ENCODE data around the gene TACR1.
"Not testable (repeated sequence)": the region's sequence is repeated elsewhere in the genome, so short reads cannot be mapped to it uniquely, and the experiment has no call there.

The TACR1 gene

DNA sequence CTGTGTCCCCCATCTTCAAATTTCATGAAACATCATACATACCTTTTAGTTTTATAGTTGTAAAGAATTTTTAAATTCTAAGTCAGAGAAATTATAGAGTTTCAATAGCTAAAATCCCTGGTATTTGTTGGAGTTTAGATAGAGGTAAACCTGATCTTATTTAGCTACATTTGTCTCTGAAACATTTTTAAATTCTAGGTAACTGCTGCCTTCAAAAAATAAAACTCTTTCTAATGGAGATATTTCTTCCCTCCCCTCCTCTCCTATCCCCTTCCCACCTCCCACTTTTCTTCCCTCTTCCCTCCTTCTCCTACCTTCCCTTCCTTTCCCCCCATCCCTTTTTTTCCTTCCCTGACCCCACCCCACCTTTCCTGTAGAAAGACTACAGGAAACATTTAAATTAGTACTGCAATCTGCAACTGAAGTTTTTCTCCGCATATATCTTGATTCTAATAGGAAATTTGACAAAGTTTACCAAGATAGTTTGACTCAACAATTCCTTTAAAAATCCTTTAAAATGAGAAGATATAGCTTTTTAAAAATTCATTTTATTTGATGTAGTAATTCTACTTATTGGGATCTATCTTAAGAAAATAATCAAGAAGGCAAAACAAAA lies 4.1 kb downstream of the TACR1 start:
- no peak for DNase-seq (ENCODE audit: extremely low read depth in 1 of 2, low read depth in 1 of 2)

DNA sequence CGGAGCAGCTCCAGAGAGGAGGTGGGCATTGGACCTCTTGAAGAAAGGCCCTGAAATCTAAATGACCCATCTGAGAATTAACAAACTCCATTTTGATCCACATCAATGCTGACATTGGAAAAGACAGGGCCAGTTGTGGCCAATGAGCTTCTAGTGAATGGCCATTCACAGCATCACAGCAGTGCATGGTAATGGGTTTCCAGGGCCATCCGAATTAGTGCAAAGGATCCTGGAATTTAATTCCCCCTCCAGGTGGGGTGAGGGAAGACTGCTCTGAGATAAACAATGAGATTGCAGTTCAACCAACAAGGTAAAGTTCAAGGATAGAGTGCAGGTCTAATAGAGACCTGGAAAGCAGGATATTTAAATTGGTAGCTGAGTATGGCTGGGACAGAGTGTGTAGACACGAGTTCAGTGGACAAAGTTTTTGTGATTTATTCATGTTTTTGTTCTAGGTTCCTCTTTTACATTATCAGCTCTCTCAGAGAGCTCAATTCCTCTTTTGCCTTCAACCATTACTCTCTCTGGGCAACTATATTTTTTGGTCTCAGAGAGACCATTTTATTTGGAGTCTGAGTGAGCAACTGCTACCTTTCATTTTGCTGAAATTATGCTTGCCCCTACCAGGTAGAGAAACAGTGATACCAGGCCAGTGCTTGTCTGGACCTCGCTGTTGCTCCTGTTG lies 5.0 kb downstream of the TACR1 start:
- no peak for DNase-seq (ENCODE audit: extremely low read depth in 1 of 2, low read depth in 1 of 2)

DNA sequence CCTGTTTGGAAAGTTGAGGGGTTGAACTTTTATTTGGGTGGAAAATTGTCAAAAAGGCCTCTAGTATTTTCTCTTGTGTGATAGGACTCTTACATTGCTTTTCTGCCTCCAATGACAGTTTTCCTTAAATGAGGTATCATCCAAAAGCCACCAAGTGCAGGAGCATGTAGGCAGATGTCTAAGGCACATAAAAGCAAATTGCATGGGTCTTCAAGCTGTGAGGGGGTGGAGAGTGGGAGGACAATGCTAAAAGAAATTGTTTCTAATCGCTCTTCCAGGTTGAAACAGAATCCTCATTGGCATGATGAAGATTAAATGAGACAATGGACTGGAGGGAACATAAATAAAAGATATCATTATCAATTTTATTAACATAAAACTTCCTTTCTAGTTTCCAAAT lies 6.8 kb downstream of the TACR1 start:
- DNase-seq (ENCODE audit: extremely low read depth in 1 of 2, low read depth in 1 of 2): no peak

DNA sequence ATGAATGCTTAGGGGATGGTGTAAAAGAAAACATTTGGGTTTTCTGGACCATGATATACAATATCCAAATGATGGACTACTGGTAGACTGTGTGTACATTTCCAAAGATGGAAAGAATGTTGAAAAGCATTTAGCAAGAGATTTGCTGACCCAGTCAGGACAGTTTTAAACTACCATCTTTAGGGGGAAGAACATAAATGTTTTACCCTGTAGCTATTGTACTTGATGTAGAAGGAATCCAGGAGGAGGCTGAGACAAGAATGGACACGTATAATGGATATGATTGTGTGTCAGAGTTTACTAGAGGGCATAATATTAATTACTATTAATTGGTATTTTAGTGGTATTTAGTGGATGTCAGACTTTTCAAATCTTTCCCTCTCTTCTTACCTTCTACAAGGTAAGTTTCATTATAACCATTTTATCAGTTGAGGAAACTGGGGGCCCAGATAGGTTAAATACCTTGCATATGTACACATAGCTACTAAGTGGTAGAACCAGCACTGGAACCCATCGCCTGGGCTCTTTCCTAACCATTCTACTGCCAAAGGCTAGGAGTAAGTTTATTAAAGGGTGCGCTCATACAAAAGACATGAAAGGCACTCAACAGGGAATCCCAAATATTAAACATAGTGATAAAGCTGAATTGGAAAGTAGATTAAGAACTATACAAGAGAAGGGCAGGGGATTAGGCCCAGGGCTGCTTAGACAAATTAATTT lies 8.9 kb downstream of the TACR1 start:
- no peak for DNase-seq (ENCODE audit: extremely low read depth in 1 of 2, low read depth in 1 of 2)

DNA sequence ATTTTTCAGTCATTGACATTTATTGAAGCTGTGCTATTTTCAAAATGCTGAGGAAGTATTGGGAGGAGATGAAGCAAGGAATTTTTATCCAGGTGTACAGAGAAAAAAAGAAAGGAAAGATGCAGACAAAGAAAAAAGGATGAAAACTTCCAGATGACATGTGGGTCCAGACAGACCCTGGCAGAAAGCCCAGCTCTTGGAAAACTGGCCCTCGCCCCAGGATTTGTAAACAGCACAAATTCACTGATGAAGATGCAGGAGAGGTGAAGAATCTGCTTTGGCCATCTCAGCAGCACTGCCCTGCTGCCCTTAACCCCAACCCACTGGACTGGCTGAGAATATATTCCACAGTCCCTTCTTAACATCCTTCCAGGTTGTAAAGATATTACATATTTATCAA lies 12.5 kb downstream of the TACR1 start:
- DNase-seq (ENCODE audit: extremely low read depth in 1 of 2, low read depth in 1 of 2): no peak

DNA sequence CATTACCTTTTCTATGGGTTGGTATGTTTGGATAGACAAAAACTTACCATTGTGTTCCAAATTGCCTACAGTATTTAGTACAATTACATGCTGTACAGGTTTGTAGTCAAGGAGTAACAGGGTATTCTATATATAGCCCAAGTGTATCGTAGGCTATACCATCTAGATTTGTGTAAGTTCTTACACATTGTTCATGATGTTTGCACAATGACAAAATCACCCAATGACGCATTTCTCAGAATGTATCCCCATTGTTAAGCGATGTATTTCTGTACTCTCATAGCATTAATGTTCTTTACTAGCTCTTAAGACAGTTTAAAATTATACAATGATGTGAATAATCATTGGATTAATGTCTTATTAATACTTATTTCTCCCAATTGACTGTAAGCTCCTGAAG lies 16.7 kb downstream of the TACR1 start:
- no peak for DNase-seq (ENCODE audit: extremely low read depth in 1 of 2, low read depth in 1 of 2)

DNA sequence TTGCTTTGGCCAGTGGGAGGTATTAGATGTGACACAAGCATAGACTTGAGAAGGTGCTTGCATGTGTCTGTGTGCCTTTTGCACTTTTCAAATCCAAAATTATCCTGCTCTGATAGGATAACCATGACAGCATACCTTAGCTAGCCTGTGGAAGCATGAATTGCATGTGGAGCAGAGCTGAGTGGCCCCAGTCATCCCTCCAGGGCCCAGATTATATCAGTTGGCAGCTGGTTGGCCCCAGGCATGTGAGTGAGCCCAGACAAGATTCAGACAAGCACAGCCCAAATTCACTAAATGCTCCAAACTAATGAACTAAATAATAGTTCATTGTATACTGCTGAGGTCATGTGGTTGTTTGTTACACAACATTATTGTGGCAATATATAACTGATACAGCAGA lies 18.8 kb downstream of the TACR1 start:
- no peak for DNase-seq (ENCODE audit: extremely low read depth in 1 of 2, low read depth in 1 of 2)

DNA sequence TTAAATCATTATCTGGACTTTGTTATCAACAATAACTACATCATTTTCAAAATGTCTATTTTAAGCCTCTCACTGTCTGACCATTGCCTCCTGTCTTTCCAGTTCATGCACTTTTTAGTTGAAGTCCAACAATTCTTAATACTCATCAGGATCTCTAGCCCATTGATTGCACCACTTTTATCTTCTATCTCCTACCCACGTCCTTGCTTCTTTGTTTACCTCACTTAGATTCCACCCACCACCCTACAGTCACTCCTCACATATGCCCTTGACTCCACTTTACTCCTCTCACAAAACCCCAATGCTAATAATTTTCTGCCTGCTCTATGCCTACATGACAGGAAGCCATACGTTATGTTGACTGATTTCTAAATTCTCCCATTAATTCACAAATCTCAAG lies 21.9 kb downstream of the TACR1 start:
- DNase-seq (ENCODE audit: extremely low read depth in 1 of 2, low read depth in 1 of 2): no peak

DNA sequence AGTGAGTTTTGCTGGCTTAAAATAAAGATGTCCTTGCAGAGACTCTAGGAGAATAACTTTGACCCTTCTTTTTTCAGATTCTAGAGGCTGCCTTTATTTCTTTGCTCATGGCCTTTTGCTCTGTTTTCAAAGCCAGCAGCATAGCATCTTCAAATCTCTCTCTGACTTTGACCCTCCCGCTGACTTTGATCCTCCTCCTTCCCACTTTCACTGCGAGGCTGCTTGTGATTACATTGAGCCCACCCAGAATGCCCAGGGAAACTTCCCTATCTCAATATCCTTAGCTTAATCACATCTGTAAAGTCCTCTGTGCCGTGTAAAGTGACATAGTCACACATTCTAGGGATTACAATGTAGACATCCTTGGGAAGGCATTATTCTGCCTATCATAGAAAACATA lies 23.9 kb downstream of the TACR1 start:
- DNase-seq (ENCODE audit: extremely low read depth in 1 of 2, low read depth in 1 of 2): no peak

DNA sequence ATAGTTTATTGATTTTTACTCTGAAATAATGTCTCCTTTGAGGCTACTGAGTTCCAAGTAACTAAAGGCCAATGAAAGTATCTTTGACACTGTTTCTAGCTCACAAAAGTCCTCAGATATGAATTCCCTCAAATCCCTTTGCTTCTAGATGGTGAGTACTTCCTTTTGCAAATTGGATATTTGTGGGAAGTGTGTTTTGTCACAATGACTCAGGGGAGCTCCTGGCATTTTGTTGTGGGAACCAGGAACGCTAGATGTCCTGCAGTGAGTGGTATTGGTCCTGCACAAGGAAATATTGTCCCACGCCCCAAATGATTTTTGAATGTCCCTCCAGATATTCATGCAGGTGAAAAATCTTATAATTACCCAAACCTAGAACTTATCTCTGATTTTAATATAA lies 24.3 kb downstream of the TACR1 start:
- no peak for DNase-seq (ENCODE audit: extremely low read depth in 1 of 2, low read depth in 1 of 2)

DNA sequence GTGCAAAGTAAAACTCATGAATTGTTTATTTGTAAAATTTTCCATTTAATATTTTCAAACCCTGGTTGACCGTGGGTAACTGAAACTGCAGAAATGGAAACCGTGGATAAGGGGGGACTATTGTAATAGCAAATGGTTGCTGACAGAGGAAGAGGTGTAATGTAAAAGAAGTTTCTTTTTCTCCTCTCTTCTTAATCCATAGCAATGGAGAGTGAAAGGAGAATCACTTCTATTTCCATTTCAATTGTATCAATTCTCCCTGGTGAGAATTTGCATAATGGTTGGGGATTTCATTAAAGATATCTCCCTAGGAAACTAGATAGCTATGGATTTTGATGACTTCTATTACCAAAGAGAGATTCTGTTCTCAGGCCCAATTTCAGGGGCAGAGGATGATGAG lies 24.8 kb downstream of the TACR1 start:
- no peak for DNase-seq (ENCODE audit: extremely low read depth in 1 of 2, low read depth in 1 of 2)

DNA sequence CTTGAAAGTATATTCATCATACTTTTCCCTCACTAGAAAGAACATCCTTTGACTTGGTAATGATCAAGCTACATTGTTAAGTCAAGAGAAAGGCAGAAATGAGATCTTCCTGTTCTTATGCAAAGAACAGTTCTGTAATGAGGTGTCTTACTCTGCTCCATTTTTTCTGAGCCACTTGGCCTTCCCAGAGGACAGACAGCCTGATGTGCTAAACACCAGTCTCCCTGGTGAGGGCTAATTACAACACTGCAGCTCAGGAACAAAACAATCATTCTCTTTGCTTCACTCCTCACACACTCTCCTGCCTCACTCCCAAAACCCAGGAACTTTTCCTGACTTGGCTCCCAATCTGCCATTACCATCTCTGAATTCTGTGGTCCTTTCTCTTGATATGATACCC lies 25.6 kb downstream of the TACR1 start:
- DNase-seq (ENCODE audit: extremely low read depth in 1 of 2, low read depth in 1 of 2): no peak

DNA sequence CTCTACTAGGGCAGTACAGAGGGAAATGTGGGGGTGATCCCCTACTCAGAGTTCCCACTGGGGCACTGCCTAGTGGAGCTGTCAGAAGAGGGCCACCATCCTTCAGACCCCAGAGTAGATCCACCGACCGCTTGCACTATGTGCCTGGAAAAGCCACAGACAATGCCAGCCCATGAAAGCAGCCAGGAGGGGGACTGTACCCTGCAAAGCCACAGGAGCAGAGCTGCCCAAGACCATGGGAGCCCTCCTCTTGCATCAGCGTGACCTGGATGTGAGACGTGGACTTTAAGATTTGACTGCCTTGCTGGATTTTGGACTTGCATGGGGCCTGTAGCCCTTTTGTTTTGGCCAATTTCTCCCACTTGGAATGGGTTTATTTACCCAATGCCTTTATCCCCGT lies 27.9 kb downstream of the TACR1 start:
- not testable (repeated sequence) for DNase-seq (ENCODE audit: extremely low read depth in 1 of 2, low read depth in 1 of 2)

DNA sequence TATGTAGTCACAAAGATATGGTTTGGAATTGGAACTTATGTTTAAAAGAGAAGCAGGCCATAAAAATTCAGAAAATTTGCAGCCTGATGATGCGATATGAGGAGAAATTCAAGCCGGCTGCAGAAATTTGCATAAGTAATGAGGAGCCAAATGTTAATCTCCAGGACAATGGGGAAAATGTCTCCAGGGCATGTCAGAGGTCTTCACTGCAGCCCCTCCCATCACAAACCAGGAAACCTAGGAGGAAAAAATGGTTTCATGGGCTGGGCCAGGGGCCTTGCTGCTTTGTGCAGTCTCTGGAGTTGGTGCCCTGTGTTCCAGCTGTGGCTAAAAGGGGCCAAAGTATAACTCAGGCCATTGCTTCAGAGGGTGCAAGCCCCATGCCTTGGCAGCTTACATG lies 28.4 kb downstream of the TACR1 start:
- DNase-seq (ENCODE audit: extremely low read depth in 1 of 2, low read depth in 1 of 2): no peak

DNA sequence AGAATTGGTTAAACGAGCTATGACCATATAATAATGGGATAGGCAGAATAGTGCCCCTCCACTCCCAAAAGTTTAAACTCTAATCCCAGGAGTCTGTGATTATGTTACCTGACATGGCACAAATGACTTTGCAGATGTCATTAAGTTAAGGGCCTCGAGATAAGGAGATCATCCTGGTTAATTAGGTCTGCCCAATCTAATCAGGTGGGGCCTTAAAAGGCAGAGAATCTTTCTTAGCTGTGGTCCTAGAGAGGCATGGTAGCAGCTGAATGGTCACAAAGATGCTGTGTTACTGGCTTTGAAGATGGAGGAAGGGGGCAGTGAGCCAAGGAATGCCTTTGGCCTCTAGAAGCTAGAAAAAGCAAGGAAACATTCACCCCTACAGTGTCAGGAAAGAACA lies 31.1 kb downstream of the TACR1 start:
- no peak for DNase-seq (ENCODE audit: extremely low read depth in 1 of 2, low read depth in 1 of 2)

DNA sequence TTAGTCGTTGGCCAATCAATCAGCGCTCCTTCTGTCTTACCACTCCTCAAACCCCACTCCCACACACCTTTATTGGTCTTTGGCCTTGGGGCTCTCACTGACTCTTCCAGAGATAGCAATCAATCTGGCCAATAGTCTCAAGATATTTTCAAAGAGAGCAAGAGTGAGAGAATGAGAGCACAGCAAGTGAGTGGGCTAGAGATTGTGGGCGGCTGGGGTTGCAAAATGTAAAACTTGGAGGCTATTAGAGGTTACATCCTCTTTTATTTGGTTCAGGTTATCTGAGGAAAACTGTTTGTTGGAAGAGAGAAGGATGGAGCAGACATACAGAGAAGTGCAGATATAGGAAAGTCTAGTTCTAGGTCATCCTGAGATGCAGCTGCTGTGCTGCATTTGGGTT lies 32.8 kb downstream of the TACR1 start:
- no peak for DNase-seq (ENCODE audit: extremely low read depth in 1 of 2, low read depth in 1 of 2)

DNA sequence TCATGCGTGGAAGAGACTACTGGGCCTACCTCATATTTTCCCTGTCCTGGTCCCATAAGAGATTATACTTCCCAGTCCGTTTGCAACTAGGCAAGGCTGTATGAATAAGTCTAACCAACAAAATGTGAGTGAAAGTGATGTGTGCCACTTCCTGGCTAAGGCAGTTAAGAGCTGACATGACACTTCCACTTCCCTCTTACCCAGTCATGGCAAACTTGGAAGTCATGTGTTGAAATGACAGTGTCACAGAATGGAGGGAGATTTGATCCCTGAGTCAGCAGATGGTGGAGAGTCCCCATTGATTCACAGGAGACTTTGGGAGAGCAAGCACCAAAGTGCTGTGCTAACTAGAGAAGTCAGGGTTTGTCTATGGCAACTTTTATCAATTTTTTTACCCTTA lies 36.4 kb downstream of the TACR1 start:
- DNase-seq (ENCODE audit: extremely low read depth in 1 of 2, low read depth in 1 of 2): no peak

DNA sequence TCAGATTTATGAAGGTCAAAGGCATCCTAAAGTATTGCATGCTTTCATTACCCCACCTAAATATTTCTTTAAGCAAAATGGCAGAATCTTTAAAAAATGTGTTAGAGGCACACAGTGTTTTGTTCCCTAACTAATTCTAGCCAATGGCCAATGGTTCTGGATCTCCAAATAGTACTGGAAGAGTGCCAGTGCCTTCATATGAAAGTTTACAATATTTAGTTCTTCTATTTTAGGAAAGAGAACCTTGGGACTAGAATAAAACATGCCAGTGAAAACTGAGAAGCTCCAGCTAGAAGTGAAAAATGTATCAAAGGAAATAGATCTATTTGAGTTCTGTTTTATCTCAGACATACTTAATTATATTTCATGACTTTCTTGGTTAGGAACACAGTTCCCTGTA lies 37.1 kb downstream of the TACR1 start:
- no peak for DNase-seq (ENCODE audit: extremely low read depth in 1 of 2, low read depth in 1 of 2)

DNA sequence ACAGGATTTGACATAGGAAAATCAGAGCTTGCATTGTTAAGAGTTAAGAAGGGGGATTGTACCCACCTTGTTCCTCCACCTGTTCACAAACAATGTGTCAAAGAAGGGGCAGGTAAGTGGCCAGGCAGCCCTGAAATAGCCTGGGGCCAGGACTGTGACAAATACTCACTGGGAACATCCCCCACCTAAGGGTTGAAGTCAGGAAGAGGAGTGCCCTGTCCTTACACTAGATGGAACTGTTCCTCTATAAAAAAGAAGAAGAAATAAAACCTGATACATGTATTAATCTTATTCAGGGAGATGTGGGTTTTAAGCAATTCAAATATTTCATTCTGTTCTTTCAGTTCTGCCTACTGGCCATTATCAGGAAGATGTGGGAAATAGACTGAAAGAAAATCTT lies 41.9 kb downstream of the TACR1 start:
- DNase-seq (ENCODE audit: extremely low read depth in 1 of 2, low read depth in 1 of 2): no peak

DNA sequence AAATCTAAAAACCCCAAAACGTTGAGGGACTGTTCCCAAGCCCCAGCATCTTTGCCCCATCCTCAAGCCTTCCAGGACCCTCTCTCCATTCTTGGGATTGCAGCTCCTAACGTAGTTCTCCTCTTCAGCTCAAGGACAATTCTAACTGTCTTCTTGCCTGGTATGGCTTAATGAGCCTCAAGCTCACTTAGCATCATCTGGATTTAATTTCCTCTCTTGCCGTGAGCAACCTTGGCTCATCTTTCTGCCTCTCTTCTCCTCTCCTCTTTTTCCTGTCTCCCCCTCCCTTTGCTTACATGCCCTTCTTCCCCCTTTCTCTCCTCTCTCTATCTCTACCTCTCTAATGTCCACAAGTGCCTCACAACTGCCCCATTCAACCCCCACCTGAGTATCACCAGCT lies 44.2 kb downstream of the TACR1 start:
- no peak for DNase-seq (ENCODE audit: extremely low read depth in 1 of 2, low read depth in 1 of 2)

DNA sequence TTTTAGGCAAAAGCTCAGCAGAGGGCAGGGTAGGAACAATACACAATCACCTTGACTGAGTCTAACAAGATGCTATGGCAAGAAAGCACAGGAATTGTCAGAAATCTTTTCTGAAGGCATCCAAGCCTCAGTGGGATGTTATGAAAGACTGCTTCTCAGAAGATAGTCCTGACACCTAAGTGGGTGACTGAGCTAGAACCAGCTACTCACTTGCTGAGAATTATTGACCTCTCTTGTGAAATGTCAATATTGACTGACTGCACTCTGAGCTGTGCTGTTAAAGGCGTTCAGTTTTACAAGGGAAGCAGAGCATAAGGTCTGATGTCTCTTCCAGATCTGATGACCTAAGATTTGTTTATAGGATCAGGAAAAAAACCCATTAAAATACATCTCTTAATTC lies 46.1 kb downstream of the TACR1 start:
- no peak for DNase-seq (ENCODE audit: extremely low read depth in 1 of 2, low read depth in 1 of 2)

DNA sequence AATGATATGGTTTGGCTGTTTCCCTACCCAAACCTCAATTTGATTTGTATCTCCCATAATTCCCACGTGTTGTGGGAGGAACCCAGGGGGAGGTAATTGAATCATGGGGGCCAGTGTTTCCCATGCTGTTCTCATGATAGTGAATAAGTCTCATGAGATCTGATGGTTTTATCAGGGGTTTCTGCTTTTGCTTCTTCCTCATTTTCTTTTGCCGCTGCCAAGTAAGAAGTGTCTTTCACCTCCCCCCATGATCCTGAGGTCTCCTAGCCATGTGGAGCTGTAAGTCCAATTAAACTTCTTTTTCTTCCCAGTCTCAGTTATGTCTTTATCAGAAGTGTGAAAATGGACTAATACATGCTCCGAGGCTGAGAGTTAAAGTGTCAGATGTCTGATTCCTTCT lies 47.1 kb downstream of the TACR1 start:
- DNase-seq (ENCODE audit: extremely low read depth in 1 of 2, low read depth in 1 of 2): not testable (repeated sequence)

Measured in stimulated activated CD8-positive, alpha-beta memory T cell treated with anti-CD3 and anti-CD28 coated beads, Interleukin-7, amount 100 ng/mL, for 48 hours (primary cell).